Measurements from ENCODE around the gene MIGA1. TPM values are rescaled to one million over a fixed set of nuclear protein-coding genes. Genes with fewer than 3 reads are reported as not detected.

MIGA1 gene
- total RNA-seq, 1 donor from 2014 or later: 20.8 TPM

DNA sequence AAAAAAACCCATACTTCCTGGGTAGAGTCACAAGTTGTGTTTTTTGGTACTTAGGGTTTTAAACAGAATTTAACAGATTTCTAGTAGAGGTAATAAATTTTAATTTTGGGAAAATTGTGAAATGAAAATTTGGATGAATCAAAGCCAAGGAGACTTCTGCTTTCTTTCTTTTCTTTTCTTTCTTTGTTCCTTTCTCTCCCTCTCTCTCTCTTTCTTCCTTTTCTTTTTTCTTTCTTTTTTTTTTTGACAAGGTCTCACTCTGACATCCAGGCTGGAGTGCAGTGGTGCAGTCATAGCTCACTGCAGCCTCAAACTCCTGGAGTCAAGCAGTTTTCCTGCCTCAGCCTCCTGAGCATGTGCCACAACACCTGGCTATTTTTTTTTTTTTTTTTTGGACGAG, 62.1 kb downstream of the MIGA1 start:
- no peak for DNase-seq (ENCODE audit: low read depth in 2 of 2)

DNA sequence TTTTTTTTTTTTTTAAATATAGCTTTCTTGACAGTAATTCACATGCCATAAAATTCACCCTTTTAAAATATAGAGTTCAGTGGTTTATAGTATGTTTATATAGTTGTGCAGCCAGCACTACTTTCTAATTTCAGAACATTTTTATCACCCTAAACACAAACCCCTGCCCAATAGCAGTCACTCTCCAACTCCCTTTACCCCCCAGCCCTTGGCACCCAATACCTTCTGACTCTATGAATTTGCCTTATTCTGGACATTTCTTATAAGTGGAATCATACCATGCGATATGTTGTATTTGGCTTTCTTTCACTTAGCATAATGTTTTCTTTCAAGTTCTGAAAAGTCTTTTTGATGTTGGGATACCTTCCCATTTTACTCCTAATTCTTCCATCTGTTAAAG, 66.5 kb downstream of the MIGA1 start:
- DNase-seq (ENCODE audit: low read depth in 2 of 2): no peak

DNA sequence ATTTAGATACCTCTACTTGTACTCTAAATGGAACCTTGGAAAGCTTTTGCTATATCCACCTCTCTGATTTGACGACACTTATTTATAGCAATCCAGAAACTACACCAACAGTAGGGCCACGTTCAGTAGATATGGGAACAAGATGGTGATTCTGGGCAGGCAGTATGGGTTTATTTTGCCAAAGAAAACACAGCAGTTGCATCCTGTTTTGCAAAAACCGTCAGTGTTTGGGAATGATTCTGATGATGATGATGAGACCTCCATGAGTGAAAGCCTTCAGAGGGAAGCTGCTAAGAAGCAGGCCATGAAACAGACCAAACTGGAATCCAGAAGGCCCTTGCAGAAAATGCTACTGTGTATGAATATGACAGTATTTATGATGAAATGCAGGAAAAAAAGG, 67.5 kb downstream of the MIGA1 start:
- peak; percentile 44 to 93 for DNase-seq (ENCODE audit: low read depth in 2 of 2)

DNA sequence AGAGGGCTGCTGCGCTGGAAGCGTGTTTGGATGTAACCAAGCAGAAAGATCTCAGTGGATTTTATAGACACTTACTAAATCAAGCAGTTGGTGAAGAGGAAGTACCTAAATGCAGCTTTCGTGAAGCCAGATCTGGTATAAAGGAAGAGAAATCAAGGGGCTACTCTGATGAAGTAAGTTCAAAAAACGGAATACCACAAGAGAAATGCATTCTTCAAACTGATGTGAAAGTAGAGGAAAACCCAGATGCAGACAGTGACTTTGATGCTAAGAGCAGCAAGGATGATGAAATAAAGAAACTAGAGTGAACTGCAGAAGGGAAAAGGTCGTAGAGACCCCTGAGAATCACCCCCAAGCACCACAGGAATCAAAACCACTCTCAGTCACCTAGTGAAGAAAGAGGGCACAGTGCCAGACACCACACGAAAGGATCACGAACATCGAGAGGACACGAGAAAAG, 68.2 kb downstream of the MIGA1 start:
- DNase-seq (ENCODE audit: low read depth in 2 of 2): no peak

DNA sequence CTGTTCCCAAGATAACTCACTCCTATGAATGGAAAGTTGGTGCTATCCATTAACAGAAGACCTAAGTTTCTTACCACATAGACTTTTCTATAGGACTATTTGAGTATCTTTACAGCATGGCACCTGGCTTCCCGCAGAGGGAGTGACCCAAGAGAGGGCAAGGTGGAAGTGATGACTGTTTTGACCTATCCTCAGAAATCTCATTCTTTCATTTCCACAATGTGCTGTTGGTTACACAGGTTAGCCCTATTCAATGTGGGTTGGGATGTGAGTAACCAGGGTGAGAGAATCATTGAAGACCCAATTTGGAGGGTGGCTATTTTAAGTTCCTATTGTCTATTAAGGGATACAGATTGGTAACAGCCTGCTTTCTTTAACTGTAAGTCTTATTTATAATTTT, 70.6 kb downstream of the MIGA1 start:
- no peak for DNase-seq (ENCODE audit: low read depth in 2 of 2)

DNA sequence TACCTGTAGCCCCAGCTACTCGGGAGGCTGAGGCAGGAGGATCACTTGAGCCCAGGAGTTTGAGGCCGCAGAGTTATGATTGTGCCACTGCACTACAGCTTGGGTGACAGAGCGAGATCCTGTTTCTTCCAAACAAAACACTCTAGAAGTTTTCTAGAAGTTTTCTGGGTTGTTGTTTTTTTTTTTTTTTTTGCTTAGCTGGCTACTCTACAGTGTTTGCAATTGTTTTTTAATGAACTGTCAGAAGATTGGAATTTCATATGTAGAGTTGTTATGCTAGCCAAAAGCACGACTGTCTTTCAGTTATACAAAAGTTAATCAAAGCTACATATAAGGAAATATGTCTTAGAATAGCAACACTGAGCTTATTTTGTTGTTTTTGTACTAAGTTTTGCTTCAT, 78.1 kb downstream of the MIGA1 start:
- peak in 1 of 2 donors; percentile 25 for DNase-seq (ENCODE audit: low read depth in 2 of 2)

DNA sequence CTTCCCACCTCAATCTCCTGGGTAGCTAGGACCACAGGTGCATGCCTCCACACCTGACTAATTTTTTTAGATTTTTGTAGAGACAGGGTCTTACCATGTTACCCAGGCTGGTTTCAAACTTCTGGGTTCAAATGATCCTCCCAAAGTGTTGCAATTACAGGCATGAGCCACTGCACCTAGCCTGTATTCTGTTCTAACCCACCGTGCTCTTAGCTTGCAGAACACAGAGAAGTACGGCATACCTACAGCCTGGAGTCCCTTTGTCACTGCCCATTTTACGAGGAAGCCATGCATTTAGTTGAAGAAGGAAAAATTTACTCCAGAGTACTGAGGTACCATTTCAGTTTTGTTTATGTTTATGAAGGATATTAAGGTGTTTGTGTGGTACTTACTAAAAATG, 79.3 kb downstream of the MIGA1 start:
- no peak for DNase-seq (ENCODE audit: low read depth in 2 of 2)

DNA sequence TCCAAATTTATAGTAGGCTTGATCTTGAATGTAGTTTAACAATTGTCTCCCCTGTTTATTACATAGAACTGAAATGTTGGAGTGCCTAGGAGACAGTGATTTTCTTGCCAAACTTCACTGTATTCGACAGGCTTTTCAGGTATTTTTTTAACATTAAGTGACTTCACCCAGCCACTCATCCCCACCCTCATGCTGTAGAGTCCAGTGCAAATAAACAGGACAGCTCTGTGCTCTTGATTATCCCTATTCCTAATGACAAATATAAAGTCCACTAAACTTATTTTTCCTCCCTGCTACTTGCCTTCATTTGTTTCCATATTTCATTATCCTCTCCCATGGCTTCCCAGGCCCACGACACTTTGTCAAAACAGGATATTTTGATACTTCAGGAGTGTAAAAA, 79.8 kb downstream of the MIGA1 start:
- DNase-seq (ENCODE audit: low read depth in 2 of 2): peak in 1 of 2 donors; percentile 27

DNA sequence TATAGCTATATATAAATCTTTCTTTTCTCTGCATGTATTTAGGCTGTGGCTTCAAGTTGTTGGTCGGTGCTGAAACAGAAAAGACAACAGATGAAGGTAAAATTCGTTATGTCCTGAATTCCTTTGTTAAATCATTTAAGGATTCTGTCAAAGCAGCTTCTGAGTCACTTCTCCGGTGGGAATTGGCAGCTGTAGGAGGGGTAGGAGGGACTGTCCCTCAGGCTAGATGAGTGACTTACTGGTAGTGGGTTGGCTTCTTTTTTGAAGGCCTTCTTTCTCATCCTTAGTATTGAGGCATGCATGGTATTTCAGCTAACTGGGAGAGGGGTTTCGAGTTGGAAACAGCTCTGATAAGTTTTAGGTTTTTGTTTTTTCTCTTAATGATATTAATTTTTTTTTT, 86.8 kb downstream of the MIGA1 start:
- peak in 1 of 2 donors; percentile 30 for DNase-seq (ENCODE audit: low read depth in 2 of 2)

DNA sequence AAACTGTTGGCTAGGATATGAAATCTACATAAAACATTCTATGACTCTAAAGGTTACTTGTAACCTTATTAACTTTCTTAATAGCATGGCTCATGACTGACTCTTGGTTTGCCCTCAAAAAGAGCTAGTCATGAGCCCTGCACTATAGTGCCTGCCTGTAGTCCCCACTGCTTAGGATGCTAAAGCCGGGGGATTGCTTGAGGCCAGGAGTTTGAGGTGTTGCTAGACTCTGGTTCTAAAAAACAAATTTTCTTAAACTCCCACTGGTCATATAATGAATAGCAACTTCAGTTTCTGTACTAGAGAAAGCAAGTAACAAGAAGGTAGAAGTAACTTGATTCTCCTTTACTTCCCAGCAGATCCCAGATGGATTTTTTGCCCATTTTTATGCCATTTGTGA, 93.2 kb downstream of the MIGA1 start:
- DNase-seq (ENCODE audit: low read depth in 2 of 2): no peak

DNA sequence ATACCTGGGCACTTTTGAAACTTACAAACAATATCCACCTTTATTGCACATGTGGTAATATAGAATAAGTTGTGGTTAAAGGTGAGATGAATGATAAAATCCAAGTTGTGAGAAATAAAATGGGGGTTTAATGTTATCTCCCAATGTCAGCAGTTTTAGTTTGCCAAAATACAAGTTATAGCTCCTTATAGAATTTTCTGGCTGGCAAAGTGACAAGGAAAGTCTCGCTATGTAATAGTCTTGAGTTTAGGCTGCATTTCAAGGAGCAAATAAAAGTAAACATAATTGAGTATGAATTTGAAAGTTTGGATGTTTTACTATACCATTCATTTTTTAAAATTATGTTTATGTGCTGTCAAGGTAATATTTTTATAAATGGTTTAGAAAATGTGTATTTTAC, 94.0 kb downstream of the MIGA1 start:
- DNase-seq (ENCODE audit: low read depth in 2 of 2): no peak

DNA sequence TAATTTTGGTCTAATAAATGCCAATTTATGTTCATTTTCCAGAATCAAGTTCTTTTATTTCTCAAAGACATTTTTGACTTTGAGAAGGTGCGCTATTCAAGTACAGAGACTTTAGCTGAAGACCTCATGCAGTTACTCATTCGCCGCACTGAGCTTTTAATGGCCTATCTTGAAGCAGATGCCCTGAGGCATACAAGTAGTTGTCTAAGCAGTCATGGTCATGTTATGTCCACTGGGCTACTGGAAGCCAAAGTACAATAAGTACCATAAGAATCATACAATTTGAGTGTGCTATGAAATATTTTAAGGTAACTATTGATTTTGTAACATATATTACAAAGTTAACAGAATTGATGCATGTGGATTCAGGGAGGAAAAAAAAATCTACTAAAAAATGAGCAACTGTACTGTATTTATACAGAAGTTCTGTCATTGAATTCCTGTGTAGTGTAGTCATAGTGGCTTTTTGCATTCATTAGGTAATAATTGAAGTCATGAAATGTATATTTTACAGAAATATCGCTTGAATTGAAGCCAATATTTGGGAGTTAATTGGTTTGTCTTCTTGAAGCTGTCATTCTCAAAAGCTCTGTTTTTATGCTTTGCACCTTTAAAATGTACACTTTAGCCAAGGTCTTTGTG, 95.5 kb downstream of the MIGA1 start:
- DNase-seq (ENCODE audit: low read depth in 2 of 2): no peak

DNA sequence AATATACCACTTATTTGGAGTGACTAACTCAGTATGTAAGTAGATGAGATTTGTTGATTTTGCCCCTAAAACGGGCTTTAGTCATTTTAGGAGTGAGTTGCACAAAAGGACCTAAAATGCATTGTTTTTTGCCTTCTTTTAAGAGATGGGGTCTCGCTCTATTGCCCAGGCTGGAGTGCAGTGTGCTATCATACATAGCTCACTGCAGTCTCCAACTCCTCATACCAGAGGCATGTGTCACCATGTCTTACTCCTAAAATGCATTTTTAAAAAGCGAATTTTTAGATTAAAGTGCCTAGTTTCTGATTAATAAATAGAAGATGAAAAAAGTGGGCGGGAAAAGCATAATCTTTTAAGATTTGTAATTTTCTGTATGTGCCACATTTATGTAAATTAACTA, 97.4 kb downstream of the MIGA1 start:
- no peak for DNase-seq (ENCODE audit: low read depth in 2 of 2)

DNA sequence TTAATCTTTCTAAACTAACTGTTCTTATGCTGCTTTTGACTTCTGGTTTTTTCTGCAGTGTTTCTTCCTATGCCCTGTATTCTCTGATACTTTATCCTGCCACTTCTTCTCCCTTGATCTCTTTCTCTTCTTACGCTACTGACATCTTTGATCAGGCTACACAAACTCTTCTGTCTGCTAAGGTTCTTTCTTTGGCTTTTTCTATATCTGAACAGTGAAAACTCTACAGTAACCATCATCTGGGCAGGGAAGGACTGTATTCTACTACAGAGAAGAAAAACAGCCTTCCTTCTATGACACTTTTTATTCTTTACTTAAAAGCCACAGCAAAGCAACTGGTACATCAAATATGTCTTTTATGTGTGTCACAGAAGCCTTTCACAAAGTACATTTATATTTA, 101.6 kb downstream of the MIGA1 start:
- no peak for DNase-seq (ENCODE audit: low read depth in 2 of 2)

DNA sequence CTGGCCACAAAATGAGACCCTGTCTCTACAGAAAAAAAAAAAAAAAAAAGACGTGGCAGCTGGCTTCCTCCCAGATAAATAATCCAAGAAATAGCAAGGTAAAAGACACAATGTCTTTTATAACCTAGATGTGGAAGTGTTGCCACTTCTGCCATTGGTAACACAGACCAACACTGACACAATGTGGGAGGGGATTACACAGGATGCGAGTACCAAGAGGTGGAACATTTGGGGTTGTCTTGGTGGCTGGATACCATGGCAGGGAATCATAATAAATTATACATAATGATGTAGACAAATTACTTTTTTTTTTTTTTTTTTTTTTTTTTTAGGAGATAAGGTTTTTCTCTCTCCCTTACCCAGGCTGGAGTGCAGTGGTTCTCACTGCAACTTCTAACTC, 103.0 kb downstream of the MIGA1 start:
- DNase-seq (ENCODE audit: low read depth in 2 of 2): no peak

DNA sequence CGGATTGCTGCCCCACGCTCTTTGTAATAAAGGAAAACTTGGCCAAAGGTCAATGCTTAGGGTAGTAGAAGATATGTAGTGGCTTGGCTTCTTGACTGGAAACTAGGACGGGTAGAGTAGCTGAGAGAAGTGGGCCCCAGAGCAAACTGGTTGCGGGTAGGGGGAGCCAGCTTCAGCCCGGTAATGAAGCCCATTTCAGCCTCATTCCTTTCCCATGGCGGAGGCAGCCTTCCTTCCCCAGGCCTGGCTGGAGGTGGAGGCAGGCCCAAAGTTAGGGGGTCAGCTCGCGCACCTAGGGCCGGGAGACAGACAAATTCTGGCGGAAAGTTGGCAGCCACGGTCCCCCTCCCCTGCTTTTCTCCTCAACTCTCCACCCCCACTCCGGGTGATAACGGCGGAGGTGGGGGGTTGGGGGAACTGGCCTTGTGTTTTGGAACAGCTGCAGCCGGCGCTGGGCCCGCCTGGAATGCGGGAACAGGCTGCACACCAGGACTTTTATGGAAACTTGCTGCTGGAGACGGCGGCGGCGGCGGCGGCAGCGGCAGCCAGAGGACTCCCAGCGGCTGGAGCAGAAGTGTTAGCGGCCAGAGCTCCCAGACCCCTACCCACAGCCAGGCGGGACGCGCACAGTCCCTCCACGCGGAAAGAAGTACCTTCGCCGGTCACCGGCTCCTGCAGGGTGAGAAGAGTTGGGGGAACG, 108.8 kb downstream of the MIGA1 start, which contains the start of gene NEXN:
TSS of gene NEXN (plus strand) at position 544 of the 700 bp plus-strand sequence. CDS start 27,483 bp downstream, outside the sequence.
- DNase-seq (ENCODE audit: low read depth in 2 of 2): peak; percentile 68 to 87

DNA sequence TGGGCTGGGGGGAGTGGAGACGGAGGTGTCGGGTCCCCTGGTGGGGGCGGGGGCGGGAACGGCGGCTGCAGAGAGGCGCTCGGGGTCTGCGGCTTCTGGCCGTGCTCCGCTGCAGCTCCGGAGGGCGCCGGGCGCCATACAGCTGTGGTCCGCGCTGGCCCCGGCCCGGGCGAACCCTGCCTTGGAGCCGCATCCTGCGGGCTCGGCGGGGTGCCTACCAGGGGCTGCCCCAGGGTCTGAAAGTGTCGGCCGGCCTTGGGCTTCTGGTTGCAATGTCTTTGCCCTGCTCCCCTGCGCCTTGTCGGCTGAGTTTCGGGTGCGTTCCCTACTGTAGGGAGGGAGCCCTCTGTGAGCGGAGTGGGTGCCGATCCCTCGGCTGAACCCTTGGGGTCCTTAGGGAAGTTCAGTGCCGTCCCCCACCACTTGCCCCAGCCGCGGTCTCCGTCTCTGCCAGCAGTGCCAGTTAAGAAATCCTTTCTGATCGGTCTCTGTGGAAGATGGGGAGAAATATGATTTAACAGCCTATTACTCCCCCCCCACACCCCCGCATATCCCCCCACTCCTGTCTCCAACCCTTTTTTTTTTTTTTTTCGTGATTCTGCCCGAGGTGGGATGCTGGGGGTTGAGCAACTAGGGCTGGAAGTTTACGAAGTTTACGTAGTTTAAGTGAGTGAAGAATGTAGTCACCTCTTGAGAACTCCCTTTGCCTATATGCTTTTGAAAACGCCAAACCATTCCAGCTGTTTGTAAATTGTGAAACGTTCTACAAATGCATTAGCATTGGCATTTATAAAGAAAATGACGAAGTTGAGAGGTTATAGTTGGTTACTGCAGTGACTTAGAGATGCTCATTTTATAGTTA, 109.6 kb downstream of the MIGA1 start:
- peak; percentile 60 for DNase-seq (ENCODE audit: low read depth in 2 of 2)

DNA sequence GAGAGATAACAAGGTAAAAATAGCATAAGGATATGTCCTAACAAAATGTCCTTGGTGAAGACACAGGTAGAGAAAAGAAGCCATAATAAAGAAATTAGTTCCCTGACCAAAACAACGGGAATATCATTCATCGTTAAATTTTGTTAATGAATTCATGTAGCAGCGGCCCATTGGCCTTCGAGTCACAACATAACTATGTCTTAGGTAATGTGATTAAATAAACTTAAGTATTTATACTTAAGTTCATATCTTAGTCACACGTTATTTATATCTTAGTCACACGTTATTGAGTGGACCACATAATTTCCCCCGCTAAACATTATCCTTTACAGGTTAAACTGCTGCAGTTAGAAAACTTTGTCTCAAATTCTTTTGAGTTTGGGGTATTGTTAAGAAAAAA, 110.2 kb downstream of the MIGA1 start:
- peak; percentile 15 to 80 for DNase-seq (ENCODE audit: low read depth in 2 of 2)

DNA sequence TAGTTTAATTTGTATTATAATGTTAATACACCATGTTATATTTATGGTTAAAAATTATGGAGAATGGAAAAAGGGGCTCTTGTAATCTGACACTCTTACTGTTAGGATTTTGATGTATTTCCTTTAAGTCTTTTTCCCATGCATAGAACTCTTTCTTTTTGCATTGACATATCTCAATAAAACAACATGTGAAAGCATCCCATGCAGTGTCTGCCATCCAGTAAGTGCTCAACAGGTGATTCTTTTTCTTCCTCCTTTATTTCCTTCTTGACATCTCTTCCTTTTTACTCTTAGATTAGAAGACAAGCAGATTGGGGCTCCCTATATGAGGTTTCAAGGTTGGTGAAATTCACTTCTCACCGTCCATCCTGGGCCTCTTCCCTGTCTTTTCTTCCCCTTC, 111.8 kb downstream of the MIGA1 start:
- no peak for DNase-seq (ENCODE audit: low read depth in 2 of 2)

DNA sequence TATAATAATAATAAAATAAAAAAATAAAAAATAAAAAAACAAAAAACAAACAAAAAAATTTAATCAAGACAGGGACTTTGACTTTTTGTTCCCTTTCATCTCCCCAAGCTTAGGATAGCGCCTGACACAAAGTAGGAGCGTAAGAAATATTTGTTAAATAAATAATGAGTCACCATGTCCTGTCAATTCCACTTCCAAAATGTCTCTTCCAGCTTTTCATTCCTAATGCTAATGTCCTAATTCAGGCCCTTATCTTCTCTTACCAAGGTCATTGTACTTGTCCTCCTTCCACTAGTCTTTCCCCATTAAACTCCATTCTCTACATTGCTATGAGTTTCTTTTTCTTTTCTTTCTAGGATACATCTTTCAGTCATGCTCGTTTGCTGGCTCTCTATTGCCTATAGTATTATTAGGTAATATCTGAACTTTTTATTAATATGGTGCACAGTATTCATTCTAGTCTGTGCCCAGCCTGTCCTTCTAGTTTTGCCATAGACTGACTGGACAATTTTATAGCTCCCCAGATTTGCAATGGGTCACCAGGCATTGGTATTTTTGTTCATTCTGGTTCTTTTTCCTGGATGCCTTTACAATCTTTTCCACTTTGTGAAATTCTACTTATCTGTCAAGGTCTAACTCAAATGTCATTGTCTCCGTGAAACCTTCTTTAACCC, 120.3 kb downstream of the MIGA1 start:
- DNase-seq (ENCODE audit: low read depth in 2 of 2): peak; percentile 19 to 22

DNA sequence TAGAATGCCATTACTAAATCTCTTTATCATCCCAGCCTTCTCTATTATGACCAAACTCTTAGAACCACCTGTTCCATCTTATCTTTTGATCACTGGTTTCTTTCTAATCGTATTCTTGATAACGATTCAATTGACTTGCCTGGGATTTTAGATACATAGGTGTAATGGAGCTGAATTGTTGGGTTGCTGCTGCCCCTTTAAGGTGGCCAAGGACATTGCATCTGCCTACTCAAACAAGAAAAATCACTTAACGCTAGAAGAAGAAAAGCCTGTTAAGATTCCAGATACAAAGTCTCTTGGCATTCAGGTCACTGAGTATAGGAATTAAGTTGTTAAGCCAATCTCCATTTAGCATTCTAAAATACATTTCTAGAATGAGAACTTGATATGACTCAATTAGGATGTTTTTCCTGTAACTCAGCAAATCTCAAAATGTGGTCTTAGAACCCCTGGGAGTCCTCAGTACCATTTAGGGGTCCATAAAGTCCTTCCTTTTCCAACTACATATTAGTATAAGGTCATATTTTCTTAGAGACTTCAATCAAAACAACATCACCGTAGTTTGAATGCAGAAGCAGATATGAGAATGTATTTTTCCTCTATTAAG, 121.3 kb downstream of the MIGA1 start:
- peak; percentile 79 to 84 for DNase-seq (ENCODE audit: low read depth in 2 of 2)
